ENCODE data around the gene NDUFS6.

The NDUFS6 gene

DNA sequence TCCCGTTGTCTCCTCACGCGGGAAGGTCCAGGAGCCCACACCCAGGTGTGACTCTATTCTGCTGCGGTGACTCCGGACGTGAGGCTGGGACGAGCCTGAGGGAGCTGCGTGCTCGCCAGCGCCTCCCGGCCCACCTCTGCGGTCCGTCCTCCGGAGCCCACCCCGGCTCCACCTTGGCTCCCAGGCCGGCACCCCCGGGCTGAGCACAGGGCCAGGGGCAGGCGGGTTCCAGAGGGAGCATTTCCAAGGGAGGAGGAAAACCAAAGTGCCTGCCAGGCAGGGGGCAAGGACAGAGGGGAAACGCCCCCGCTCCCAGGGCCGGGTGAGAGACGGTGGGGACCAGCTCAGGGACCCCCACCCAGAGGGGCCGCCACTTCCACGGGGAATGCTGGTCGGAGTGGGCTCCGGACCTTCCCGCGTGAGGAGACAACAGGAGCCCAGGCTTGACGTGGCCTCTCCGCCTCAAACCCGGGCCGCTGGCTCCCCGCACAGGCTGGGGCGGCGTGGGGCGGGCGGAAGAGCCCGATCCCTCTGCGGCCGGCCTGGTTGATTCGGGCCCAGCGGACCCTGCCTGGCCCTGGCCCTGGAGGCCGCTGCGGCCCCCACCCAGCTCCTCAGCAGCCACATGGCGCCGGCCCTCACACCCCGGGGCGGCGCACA is 55.5 kb downstream of the NDUFS6 start:
- no peak for DNase-seq

- DNase-seq = no peak
These were observed 56.0 kb downstream of the NDUFS6 start for GRCh38 chr5:1857256-1857600.

- no peak for DNase-seq
These were observed 57.2 kb downstream of the NDUFS6 start for GRCh38 chr5:1858436-1858835.

GRCh38 chr5:1859099-1859498 is 57.9 kb downstream of the NDUFS6 start:
- no peak for DNase-seq

DNA sequence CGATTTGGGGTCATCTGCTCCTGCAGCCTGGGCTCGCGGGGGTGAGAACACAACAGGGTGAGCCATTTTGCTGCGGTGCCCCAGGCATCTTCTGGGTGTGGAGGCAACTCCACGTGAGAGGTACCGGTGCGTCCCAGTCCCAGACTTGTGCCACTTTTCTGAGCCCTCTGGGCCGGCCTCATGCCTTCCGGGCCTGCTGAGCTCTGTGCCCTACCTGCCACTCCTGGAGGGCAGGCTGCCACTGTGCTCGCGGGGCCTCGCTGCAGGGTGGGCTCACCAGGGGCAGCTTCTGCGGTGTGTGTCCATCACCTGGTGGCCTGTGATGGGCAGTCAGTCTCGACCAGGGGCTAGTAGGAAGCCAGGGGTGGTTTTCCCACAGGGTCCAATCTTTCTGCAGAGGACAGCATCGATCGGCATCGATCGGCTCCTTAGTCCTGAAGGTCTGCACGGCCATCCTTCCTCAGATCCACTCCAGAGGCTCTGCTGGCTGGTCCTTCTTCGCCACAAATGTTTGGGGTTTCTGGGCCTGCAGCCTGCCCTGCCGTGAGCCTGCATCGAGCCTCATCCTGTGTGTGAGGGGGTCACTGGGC is 58.9 kb downstream of the NDUFS6 start:
- no peak for DNase-seq

GRCh38 chr5:1860949-1861348 is 59.7 kb downstream of the NDUFS6 start:
- no peak for DNase-seq

- DNase-seq = no peak
These were observed 63.8 kb downstream of the NDUFS6 start for GRCh38 chr5:1864896-1865440.

- DNase-seq = no peak
These were observed 64.3 kb downstream of the NDUFS6 start for GRCh38 chr5:1865486-1865885.

Data from femur (tissue), 1 donor.